NOMO-1 (cell line): Measurements from ENCODE around the gene MEN1.
"Not testable (repeated sequence)": the region's sequence is repeated elsewhere in the genome, so short reads cannot be mapped to it uniquely, and the experiment has no call there.

Experiments
- DNase-seq, 2 experiments: peaks; one replicate each; lab custom pipeline; 2025; ENCODE audit not compliant: unreplicated experiment in 2 of 2; lab: John Stamatoyannopoulos, UW

Gene MEN1

DNA sequence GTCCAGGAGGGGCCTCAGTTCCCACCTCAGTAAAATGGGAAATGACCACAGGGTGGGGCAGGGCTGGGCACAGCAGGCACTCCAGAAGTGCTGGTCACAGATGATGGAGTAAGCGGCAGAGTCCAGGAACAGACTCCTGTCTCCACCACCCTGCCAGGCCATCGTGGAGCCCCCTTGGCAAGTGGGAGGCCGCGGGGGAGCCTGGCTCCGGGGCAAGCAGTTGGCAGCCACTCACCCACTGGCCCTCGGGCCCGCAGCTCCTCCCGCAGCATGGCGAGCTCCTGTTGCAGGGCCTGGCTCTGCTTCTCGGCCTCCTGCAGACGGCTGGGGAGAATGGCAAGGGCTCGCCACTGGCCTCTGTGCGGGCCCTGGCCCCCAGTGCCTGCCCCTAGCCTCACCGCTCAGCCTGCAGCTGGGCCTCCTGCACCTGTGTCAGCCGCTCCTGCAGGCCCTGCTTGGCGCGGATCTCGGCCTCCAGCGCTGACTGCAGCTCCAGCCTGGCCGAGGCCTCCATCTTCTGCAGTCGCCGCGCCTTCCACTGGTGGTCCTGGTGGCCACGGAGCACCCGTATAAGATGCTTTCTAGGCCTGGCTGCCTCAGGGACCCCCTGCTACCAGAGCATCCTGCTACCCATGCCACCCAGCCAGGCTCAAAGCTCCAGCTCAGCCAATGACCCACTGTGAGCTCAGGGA is 23.8 kb upstream of the MEN1 start:
- no peak for DNase-seq

DNA sequence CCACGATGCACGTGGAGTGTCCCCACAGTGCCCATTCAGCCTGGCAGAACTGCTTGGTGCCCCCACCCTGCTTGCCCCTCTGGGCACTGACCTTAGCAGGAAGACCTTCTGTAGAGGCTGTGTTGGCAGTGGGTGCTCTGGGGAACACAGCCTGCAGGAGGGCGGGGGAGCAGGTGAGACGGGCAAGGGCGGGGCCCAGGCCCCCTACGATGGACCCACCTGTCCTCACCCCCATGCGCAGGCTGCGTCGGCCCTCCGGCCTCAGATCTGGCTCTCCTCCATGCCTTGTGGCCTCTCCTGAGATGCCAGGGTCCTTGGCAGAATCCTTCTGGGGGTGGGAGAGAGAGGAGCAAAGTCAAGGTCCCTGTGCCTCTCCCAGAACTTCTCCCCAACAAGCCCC is 23.2 kb upstream of the MEN1 start:
- DNase-seq = no peak

DNA sequence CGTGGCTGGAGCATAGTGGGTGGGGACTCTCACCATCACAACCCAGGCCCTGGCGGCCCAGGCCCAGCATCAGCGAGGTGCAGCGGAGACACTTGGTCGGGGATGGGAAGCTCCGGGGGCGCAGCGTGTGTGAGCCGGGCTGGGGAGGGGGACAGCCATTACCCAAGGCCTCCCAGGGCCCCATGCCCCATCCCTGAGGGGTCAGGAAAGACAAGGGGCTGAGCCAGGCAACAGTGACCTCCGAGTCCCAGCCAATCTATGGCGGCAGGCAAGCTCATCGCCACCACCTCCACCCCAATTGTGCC is 22.8 kb upstream of the MEN1 start:
- no peak for DNase-seq

DNA sequence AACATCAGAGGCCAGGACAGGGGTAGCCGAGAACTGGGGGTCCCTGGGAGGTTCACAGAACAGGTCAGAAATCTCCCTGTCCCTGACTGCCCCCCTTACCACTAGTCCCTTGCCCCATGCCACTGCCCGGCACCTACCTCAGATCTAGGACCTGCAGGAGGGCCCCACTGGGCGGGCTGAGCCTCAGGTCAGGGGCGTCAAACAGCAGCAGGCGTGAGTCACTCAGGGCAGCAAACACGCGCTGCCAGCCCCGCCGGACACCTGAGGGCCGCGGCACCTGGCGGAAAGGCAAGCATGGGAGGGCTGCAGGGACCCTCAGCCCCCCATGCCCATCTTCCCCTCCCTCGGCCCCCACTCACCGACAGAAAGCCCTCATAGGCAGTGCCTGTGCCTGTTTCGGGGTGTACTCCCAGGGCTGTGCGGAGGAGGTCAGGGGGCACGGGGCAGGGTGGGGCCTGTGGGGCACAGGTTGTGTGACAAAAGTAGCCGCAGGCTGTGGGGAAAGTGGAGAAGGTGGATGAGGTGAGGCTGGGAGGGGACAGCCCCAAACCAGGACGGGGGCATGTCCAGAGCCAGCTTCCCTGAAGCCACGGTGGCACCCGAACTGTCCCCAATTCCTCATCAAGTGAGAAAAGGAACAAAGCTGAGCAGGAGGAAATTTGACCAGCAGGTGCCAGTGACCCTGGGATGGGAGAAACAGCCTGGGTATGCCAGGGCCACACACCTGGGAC is 22.3 kb upstream of the MEN1 start:
- no peak for DNase-seq

DNA sequence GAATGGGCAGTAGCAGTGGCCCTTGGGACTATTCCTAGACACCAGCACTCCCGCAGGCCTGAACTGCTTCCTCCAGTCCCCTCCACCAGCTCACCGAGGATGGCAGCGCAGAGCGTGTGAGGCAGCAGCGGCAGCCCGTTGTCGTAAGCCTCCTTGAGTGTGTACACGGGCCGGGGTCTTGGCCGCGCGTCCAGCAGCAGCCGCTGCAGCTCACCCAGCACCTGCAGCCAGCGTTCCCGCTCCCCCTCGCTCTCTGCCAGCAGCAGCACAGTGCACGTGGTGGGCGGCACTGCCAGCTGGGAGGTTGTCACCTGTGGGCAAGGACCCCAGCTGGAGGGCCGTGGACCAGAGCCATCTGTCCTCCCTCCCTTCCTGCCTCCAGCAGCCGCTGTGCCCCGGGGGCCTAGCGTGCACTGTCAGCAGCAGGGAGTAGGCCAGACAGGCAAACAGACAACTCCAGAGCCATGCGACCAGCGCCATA is 21.1 kb upstream of the MEN1 start:
- DNase-seq = no peak

DNA sequence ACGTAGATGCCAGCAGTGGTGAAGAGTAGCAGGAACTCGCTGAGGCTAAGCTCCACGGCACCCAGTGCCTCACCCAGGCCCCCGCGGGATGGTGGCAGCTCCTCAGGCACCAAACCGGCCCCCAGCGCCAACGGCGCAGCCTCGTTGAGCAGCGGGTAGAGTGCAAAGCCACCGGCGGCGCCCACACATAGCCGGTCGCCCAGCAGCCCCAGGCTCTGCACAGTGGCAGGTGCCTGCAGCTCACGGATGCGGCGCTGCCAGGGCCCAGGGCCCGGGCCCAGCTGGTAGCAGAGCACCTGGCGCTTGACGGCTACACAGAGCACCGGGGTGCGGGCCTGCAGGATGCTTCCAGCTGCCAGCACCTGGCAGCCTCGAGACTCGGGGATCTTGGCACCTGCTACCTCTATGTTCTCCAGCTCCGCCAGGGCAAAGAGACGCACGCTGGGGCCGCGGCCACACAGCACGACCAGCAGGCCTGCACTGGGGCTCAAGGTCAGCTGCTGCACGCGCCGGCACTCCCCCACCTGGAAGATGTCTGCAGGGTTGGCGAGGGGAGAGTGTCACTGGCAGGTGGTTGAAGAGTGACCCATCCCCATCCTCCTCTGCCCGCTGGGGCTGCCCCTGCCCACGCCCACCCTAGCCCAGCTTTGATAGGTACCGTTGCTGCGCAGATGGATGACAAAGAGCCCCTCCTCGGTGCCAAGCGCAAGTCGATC is 19.3 kb upstream of the MEN1 start:
- DNase-seq = no peak

DNA sequence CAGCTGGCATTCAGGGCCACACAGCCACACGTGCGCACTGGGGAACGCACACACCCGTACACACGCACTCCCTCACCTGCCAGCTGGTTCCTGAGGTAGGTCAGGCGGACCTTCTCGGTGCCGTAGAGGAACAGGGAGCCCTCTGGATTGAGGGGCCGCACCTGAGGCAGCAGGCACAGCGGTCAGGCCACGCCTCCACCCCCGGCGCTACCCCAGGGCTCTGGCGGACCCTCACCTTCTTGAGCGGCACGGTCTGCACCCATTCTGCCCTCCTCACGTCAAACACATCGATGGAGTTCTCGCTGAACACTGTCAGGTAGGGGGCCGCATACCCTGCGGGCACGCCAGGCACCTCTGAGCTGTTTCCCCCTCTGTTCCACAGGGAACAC is 17.1 kb upstream of the MEN1 start:
- no peak for DNase-seq

DNA sequence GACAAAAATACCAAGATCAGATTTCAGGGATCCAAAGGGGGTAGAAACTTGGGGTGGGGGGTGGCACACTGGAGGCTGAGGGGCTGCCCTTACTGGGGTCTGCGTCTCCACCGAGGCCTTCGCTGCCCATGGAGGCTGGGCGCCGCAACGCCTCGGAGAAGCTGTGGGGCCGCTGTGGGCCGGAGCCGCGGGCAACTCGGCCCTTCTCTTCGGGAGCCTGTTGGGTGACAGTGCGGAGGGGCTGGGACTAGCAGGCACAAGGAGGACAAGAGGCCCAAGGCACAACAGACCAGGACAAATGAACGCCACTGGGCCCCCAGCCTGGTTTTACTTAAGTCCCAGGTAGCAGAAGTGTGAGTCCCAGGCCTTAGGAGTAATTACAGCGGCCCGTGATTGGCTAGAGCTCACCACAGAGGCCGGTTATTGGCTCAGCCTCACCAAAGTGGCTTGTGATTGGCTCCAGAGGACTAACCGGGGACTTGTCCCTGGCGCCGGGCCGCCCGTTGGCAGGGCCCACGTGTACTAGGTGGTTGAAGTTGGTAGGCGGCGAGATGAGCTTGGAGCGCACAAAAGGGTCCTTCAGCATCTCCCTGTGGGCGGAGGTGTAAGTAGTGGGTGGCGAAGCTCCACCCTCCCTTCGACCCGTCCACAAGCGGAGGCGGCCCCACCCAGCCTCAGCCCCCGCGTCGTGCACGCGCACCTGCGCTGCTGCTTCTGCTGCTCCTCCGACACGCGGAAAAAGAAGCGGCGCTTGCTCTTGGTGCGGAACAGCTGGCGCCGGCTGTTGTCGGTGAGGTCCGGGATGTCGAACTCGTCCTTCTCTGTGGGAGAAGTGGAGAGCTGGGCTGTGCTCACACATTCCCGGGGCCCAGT is 16.5 kb upstream of the MEN1 start:
- DNase-seq = no peak

DNA sequence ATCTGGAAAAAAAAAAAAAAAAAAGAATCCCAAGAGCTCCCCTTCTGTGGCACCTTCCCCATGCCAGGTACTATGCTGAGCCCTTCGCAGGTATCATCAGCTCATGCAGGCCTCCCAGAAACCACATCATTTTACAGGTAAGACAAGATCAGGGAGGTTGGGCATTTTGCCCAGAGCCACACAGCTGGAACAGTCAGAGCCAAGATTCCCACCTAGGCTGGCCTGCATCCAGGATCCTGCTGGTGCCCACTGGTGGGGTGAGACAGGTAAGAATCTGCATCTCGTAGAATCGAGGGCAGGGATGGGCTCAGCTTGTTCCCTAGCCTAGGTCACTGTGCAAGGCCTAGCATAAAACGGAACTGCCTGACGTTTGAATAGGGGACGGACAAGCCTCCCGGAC is 15.7 kb upstream of the MEN1 start:
- DNase-seq = no peak

DNA sequence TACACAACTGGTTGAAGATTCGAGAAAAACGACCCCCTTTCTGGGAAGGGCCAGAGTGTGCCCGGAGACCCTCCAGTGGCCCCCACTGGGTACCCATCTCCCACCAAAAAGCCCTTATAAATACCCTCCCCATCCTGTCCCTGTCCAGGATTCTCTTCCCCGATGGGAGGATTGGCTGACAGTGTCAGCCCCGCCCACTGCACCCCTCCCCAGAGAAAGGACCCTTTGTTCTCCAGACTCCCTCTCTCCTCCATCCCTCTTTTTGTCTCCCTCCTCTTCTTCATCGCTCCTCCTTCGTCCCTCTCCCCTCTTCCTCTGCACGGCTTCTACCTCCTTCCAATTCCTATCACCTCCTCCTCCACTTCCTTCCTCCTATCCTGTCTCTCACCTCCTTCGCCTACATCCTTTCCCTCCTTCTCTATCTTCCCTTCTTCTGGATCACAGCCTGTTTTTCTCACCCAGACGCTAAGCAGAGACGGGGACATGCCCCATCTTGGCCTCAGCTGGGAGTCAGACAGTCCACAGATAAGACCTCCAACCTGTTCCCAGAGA is 13.3 kb upstream of the MEN1 start:
- no peak for DNase-seq

DNA sequence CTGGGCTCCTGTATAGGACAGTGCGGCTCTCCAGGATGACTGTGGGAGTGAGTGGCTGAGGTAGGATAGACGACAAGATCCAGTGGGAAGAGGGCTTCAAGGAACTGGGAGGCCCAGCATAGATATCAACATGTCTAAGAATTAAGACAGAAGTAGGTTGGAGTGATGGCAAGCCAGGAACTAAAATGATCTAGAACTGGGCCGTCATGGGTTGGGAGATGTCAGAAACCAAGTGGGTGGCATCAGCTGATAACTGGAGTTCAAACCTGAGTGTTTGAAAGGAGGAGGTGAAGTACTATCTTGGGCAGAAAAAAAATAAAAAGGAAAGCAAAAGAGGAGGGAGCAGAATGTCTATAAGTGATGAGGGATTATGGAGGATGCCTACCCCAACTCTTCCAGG is 7.1 kb upstream of the MEN1 start:
- DNase-seq = no peak

DNA sequence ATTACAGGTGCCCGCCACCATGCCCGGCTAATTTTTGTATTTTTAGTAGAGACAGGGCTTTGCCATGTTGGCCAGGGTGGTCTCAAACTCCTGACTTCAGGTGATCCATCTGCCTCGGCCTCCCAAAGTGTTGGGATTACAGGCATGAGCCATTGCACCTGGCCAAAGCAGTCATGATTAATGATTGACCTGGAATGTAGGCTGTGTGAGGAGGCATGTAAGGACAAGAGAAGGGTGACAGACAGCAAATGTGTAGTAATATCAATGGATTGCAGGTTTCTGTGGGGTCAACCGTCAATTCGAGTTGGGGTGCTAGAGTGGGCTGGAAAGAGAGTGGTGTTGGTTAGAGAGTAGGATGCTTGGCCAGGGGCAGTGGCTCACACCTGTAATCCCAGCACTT is 5.1 kb upstream of the MEN1 start:
- not testable (repeated sequence) for DNase-seq

DNA sequence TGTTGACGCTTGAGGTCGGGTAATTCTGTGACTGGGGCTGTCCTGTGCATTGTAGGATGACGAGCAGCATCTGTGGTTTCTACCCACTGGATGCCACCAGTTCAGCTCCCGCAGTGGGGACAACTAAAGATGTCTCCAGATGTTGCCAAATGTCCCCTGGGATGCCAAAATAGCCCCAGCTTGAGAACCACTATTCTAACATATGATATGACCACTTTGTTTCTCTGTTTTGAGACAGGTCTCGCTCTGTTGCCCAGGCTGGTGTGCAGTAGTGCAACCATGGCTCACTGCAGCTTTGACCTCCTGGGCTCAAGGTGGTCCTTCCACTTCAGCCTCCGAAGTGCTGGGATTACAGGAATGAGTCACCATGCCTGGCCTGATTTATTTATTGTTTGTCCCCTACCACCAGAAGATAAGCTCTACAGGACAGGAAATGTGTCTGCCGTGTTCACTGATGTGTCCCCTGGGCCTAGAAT is 4.4 kb upstream of the MEN1 start:
- DNase-seq = no peak

DNA sequence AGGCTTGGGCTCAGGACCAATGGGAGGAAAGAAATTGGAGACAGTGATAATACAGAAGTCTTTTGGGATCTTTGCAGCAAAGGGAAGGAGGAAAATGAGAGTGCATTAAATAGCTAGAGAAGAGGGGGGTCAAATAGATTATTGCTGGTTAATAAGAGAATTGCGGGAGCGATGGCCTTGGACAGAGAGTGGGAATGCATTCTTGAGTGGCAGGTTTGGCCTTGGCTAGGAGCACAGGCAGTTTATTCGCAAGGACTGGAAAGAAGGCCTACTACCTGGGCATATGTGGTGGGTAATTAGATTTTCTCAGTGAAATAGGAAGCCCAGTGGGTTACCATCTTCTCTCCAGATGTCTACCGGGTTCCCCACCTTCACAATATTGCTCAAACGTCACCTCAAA is 3.5 kb upstream of the MEN1 start:
- DNase-seq = no peak

DNA sequence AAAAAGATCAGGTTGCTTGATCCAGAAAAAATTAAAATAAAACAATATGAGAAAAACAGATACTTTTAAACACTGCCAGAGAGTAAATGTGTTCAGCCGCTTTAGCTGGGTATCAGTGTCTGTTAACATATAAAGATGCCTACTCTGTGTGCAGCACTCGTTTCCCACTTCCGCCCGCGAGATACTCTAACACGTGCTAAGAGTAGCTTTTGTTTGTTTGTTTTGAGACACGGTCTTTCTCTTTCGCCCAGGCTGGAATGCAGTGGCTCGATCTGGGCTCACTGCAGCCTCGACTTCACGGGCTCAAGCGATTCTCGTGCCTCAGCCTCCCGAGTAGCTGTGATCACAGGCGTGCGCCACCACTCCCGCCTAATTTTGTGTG is 531 bp upstream of the MEN1 start:
- no peak for DNase-seq

DNA sequence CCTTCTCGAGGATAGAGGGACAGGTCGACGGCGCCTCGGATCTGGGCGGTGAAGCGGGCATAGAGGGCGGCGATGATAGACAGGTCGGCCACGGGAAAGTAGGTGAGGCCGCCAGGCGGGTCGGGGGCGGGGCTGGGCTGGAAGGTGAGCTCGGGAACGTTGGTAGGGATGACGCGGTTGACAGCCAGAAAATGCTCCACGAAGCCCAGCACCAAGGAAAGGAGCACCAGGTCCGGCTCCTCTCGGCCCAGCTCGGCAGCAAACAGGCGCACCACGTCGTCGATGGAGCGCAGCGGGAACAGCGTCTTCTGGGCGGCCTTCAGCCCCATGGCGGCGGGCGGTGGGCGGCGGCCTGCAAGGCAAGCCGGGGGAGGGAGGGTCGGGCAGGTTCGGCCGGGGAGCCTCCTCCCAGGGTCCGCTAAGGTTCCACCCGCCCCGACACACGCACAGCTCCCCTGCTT is 540 bp downstream of the MEN1 start:
- DNase-seq = peak in 1 of 2 experiments; percentile 19

DNA sequence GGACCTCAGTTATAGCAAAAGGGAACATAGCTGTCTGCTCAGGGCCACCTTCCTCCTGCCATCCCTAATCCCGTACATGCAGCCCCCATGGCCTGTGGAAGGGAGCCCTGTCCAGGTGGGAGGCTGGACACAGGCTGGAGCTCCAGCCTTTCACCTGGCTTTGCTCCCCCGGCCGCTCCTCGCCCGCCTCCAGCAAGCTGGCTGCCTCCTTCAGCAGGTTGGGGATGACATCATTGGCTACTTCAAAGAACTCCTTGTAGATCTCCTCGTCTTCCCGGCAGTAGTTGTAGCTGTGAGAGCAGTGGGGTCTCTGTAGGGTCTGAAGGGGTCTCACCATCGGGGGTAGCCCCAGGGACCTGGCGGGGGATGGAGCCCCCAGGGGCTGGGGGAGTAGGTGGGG is 4.9 kb downstream of the MEN1 start:
- no peak for DNase-seq

DNA sequence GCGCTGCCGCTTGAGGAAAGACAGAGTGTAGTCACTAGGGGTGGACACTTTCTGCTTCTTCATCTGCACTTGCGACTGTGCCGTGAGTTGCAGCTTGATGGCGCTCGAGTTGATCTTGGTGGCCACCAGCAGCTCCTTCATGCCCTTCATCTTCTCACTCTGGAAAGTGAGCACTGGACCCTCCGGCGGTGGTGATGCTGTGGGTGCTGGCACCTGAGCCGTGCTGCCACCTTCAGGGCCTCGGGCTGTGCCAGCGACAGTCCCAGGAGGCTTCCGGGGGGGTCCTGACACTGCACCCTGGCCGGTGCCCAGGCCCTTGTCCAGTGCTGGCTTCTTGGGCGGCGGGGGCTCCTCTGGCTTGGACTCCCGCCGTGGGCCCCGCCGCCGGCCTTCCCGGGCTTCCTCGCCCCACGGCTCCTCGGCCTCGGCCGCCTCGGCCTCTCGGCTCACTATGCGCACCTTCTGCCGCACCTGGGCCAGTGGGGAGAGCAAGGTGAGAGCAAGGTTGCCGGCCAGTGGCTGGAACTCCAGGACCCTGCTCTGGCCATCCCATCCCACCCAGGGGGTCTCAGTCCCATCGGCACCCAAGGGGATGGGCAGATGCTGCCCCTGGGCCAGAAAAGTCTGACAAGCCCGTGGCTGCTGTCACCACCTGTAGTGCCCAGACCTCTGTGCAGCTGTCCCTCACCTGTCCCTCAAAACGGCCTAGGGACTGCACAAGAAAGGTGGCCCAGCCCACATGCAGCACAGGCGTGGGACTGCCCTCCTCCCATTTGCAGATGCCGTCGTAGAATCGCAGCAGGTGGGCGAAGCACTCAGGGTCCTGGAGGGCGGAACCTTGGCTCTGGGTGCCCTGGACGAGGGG is 5.8 kb downstream of the MEN1 start:
- DNase-seq = no peak

DNA sequence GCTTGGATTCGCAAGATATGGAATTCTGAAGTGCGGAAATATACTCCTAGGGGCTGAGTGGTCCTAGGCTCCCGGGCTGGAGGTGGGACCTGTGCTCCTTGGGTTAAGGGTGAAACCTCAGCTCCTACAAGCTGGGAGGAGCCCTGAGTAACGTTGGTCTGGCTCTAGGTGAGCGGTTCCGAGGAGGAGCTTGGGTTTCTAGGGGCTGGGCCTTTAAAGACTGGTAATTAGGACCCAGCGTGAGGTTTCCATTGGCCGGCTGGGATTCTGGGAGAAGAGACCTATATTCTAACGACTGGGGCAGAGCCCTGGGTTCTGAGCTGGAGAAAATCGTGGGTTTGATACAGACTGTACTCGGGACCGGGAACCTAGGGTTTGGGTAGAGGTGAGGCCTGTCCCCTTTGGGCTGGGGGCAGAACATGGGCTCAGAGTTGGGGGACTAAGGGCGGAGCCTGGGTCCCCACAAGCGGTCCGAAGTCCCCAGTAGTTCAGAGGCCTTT is 6.5 kb downstream of the MEN1 start:
- DNase-seq = no peak
